Brain microvascular endothelial cell (primary cell): ENCODE data around the gene CERS2.

ENCODE experiments used
- DNase-seq: peaks from one replicate; pipeline ENCODE4 v3.0.0-alpha.2; 2020
- H3K27ac ChIP-seq: fragments of 250-450 bp; sonication (Bioruptor Pico); 2 replicates; pipeline ENCODE4 v1.5.1; 2020; ENCODE audit warnings: mild to moderate bottlenecking, moderate library complexity
- H3K27me3 ChIP-seq: fragments of 250-450 bp; sonication (Bioruptor Pico); replicated peaks from 2 replicates; pipeline ENCODE4 v1.5.1; 2020; ENCODE audit warnings: mild to moderate bottlenecking
- H3K36me3 ChIP-seq: fragments of 250-450 bp; sonication (Bioruptor Pico); replicated peaks from 2 replicates; pipeline ENCODE4 v1.5.1; 2020; ENCODE audit warnings: mild to moderate bottlenecking
- H3K4me3 ChIP-seq: 2 replicates; pipeline ENCODE4 v1.5.1; 2011; ENCODE audit warnings: low read depth, mild to moderate bottlenecking, control low read depth, low read length, moderate library complexity
- in situ Hi-C: cut with HindIII; loops from 2 replicates; pipeline ENCODE4 v1.10.0; 2017; ENCODE audit warnings: low sequenced_read_pairs, low pct_ligation_motif_present
- TF ChIP-seq, protein P1 (sequence below): IDR thresholded peaks from 2 replicates; pipeline ENCODE4 v1.5.1; 2011; ENCODE audit warnings: low read depth, mild to moderate bottlenecking, moderate library complexity, low read length, control low read depth, inconsistent platforms; ENCODE audit errors: missing control alignments

Gene CERS2

GRCh38 chr1:150963321-150964163 lies 11.1 kb downstream of the CERS2 start:
- Histone ChIP-seq H3K27ac (no peak overlapping the region), H3K36me3 (peaks cover 90% of the 10 kb centered on the region), H3K4me3 (no peak overlapping the region), H3K27me3 (no peaks in the 10 kb centered on the region)
- TF ChIP-seq, protein P1, sequence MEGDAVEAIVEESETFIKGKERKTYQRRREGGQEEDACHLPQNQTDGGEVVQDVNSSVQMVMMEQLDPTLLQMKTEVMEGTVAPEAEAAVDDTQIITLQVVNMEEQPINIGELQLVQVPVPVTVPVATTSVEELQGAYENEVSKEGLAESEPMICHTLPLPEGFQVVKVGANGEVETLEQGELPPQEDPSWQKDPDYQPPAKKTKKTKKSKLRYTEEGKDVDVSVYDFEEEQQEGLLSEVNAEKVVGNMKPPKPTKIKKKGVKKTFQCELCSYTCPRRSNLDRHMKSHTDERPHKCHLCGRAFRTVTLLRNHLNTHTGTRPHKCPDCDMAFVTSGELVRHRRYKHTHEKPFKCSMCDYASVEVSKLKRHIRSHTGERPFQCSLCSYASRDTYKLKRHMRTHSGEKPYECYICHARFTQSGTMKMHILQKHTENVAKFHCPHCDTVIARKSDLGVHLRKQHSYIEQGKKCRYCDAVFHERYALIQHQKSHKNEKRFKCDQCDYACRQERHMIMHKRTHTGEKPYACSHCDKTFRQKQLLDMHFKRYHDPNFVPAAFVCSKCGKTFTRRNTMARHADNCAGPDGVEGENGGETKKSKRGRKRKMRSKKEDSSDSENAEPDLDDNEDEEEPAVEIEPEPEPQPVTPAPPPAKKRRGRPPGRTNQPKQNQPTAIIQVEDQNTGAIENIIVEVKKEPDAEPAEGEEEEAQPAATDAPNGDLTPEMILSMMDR: no peak
- no peak for DNase-seq
- in situ Hi-C loops: no loop called here

DNA sequence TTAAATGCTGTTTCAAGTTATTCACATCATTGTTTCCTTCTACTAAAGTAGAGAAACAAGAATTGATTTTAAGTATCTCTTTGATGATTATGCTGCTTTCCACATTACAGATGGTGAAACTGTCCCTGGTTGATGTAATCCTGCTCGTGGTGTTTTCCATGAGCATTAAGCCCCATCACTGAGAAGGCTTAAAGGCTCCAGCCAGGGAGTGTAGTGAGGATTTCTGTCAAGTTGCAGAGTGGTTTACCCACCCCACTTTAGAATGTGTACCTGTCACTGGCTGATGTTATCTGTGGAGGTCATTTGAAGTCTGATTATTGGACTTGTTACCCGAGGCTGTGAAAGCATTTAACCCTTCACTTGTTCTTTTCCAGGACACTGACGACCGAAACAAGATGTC lies 12.9 kb downstream of the CERS2 start:
- no peak overlapping the region for H3K27ac ChIP-seq
- TF ChIP-seq, protein P1: no peak
- no peak for DNase-seq
- in situ Hi-C loops: no loop called here
- H3K4me3 ChIP-seq: no peak overlapping the region
- H3K27me3 ChIP-seq: no peaks in the 10 kb centered on the region
- peaks cover 75% of the 10 kb centered on the region for H3K36me3 ChIP-seq

DNA sequence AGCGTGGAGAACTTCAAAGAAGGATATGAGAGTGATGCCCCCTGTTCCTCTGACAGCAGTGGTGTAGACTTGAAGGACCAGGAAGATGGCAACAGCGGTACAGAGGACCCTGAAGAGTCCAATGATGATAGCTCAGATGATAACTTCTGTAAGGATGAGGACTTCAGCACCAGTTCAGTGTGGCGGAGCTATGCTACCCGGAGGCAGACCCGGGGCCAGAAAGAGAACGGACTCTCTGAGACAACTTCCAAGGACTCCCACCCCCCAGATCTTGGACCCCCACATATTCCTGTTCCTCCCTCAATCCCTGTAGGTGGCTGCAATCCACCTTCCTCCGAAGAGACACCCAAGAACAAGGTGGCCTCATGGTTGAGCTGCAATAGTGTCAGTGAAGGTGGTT lies 14.0 kb downstream of the CERS2 start:
- in situ Hi-C loops: no loop called here
- no peak overlapping the region for H3K4me3 ChIP-seq
- H3K27ac ChIP-seq: no peak overlapping the region
- no peaks in the 10 kb centered on the region for H3K27me3 ChIP-seq
- TF ChIP-seq, protein P1: no peak
- peaks cover 64% of the 10 kb centered on the region for H3K36me3 ChIP-seq
- no peak for DNase-seq

GRCh38 chr1:150957666-150958065 lies 17.0 kb downstream of the CERS2 start:
- TF ChIP-seq, protein P1: no peak
- Histone ChIP-seq H3K27me3 (no peaks in the 10 kb centered on the region), H3K27ac (no peak overlapping the region), H3K36me3 (peaks cover 49% of the 10 kb centered on the region), H3K4me3 (no peak overlapping the region)
- DNase-seq: no peak
- in situ Hi-C loops: no loop called here

GRCh38 chr1:150955280-150955679 lies 19.4 kb downstream of the CERS2 start:
- no peak for DNase-seq
- in situ Hi-C loops: no loop called here
- no peaks in the 10 kb centered on the region for H3K27me3 ChIP-seq
- H3K36me3 ChIP-seq: peaks cover 42% of the 10 kb centered on the region
- TF ChIP-seq, protein P1: no peak
- no peak overlapping the region for H3K4me3 ChIP-seq
- H3K27ac ChIP-seq: no peak overlapping the region

DNA sequence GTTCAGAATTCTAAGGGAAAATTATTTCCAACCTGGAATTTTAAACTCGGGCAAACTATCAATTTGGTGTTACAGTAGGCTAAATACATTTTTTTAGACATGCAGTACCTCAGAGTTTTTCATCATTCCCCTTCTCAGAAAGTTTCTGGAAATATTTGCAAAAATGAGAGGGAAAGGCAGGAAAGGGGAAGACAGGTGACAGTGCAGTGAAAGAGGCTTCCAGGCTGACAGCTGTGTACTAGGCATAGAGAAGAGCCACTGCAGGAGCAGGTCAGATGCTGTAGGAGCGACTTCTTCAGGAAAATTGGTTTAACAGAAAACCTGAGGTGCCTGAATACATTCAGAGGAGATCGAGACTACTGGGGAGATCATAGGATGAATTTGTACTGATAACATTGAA lies 19.9 kb downstream of the CERS2 start:
- in situ Hi-C loops: no loop called here

More for the DNA sequence above, 19.9 kb downstream of the CERS2 start:
- Histone ChIP-seq H3K27me3 (no peaks in the 10 kb centered on the region), H3K36me3 (peaks cover 41% of the 10 kb centered on the region), H3K4me3 (no peak overlapping the region), H3K27ac (no peak overlapping the region)
- TF ChIP-seq, protein P1: no peak
- DNase-seq: no peak
